ENCODE results near the gene EGFR.

Gene EGFR

GRCh38 chr7:55065511-55066229 is 46.9 kb downstream of the EGFR start:
- no peak for DNase-seq

- DNase-seq: no peak
Observed at GRCh38 chr7:55066524-55066923, 47.7 kb downstream of the EGFR start.

GRCh38 chr7:55066938-55067337 is 48.1 kb downstream of the EGFR start:
- no peak for DNase-seq

- no peak for DNase-seq
Observed at GRCh38 chr7:55067748-55068147, 48.9 kb downstream of the EGFR start.

- DNase-seq: no peak
Observed at GRCh38 chr7:55069271-55069792, 50.5 kb downstream of the EGFR start.

GRCh38 chr7:55070271-55070743 is 51.5 kb downstream of the EGFR start:
- no peak for DNase-seq

GRCh38 chr7:55070854-55071253 is 52.0 kb downstream of the EGFR start:
- no peak for DNase-seq

- peak; percentile 1 for DNase-seq
Observed at GRCh38 chr7:55071411-55072175, 52.8 kb downstream of the EGFR start.

GRCh38 chr7:55072251-55072650 is 53.4 kb downstream of the EGFR start:
- DNase-seq: no peak

GRCh38 chr7:55073051-55073511 is 54.3 kb downstream of the EGFR start:
- no peak for DNase-seq

GRCh38 chr7:55073976-55074528 is 55.2 kb downstream of the EGFR start:
- no peak for DNase-seq

- no peak for DNase-seq
Observed at GRCh38 chr7:55075464-55076021, 56.7 kb downstream of the EGFR start.

GRCh38 chr7:55077561-55078410 is 59.0 kb downstream of the EGFR start:
- no peak for DNase-seq

- no peak for DNase-seq
Observed at GRCh38 chr7:55078465-55079372, 59.9 kb downstream of the EGFR start.

- DNase-seq: no peak
Observed at GRCh38 chr7:55080000-55080623, 61.3 kb downstream of the EGFR start.

GRCh38 chr7:55081068-55081467 is 62.3 kb downstream of the EGFR start:
- no peak for DNase-seq

GRCh38 chr7:55081472-55082227 is 62.8 kb downstream of the EGFR start:
- no peak for DNase-seq

- DNase-seq: no peak
Observed at GRCh38 chr7:55082228-55082603, 63.4 kb downstream of the EGFR start.

- DNase-seq: no peak
Observed at GRCh38 chr7:55083206-55083605, 64.4 kb downstream of the EGFR start.

- no peak for DNase-seq
Observed at GRCh38 chr7:55084307-55084706, 65.5 kb downstream of the EGFR start.

Data from NCI-H1694 treated with DMSO at 0.1 percent for 48 hours (cell line).